ENCODE measurements around the gene XBP1. TPM values are rescaled to one million over a fixed set of nuclear protein-coding genes. Genes with fewer than 3 reads are reported as not detected.

XBP1 gene
- total and polyA plus RNA-seq, 2 of the 13 experiments (the other 11 are each of a cell fraction or from before 2014, with no cell fraction given): 416 to 427 TPM

- TF ChIP-seq GMEB2 (CRISPR knock-in tag; IDR thresholded peaks at IDR 0.05; ENCODE audit: low read depth) (0 out of 2 replicates have a peak, but pooled peaks have one; percentile 63), ZNF354B (CRISPR knock-in tag; IDR thresholded peaks at IDR 0.05) (no peak), ELF4 (CRISPR knock-in tag; IDR thresholded peaks at IDR 0.05; ENCODE audit: borderline replicate concordance) (peak; percentile 14; the same call in 1 of the 2 replicates), ZNF44 (CRISPR knock-in tag; IDR thresholded peaks at IDR 0.05) (no peak), CCDC6 (CRISPR knock-in tag; IDR thresholded peaks at IDR 0.05) (no peak), ZNF160 (CRISPR knock-in tag; IDR thresholded peaks at IDR 0.05) (peak; percentile 26; the same call in 1 of the 2 replicates), THAP8 (CRISPR knock-in tag; IDR thresholded peaks at IDR 0.05; ENCODE audit: borderline replicate concordance) (0 out of 2 replicates have a peak, but pooled peaks have one; percentile 12), TAF15 (IDR thresholded peaks at IDR 0.05; ENCODE audit: low read depth, low read length, poor library complexity, severe bottlenecking) (no peak), ZFAT (CRISPR knock-in tag; conservative IDR thresholded peaks at IDR 0.05) (peak; percentile 66; the same call in 1 of the 2 replicates), PHF21A (CRISPR knock-in tag; IDR thresholded peaks at IDR 0.05) (peak; percentile 26), FOXK1 (CRISPR knock-in tag; IDR thresholded peaks at IDR 0.05; ENCODE audit: borderline replicate concordance, low read depth) (peak; percentile 99), TBP (CRISPR knock-in tag; IDR thresholded peaks at IDR 0.05) (no peak), PPARG (CRISPR knock-in tag; conservative IDR thresholded peaks at IDR 0.05) (0 out of 2 replicates have a peak, but pooled peaks have one; percentile 30), ZSCAN9 (CRISPR knock-in tag; IDR thresholded peaks at IDR 0.05; ENCODE audit: borderline replicate concordance) (0 out of 2 replicates have a peak, but pooled peaks have one; percentile 42), GMEB1 (CRISPR knock-in tag; IDR thresholded peaks at IDR 0.05; ENCODE audit: borderline replicate concordance) (peak; percentile 77), ZFP37 (CRISPR knock-in tag; IDR thresholded peaks at IDR 0.05; ENCODE audit: borderline replicate concordance) (0 out of 2 replicates have a peak, but pooled peaks have one; percentile 43), ZNF557 (CRISPR knock-in tag; IDR thresholded peaks at IDR 0.05) (0 out of 2 replicates have a peak, but pooled peaks have one; percentile 50), HOXA5 (CRISPR knock-in tag; IDR thresholded peaks at IDR 0.05) (peak; percentile 66; the same call in 1 of the 2 replicates), ZBTB2 (CRISPR knock-in tag; IDR thresholded peaks at IDR 0.05; ENCODE audit: low read depth) (0 out of 2 replicates have a peak, but pooled peaks have one; percentile 17), ATF4 (CRISPR knock-in tag; IDR thresholded peaks at IDR 0.05) (peak in 1 of 2 experiments; percentile 34; a peak in 1 of 4 replicates), KDM5A (IDR thresholded peaks at IDR 0.05; ENCODE audit: borderline replicate concordance, low read length) (peak; percentile 60; the same call in 1 of the 2 replicates), SP4 (CRISPR knock-in tag; IDR thresholded peaks at IDR 0.05) (peak; percentile 37)
Measured at GRCh38 chr22:28772633-28773460, 27.5 kb downstream of the XBP1 start, which contains the start of gene CCDC117 (continued).

Data from HepG2 (cell line).